Muscle of leg (tissue), 11 donors: ENCODE measurements around the gene SNAI1. TPM values are rescaled to one million over a fixed set of nuclear protein-coding genes. Genes with fewer than 3 reads are reported as not detected.

ENCODE experiments used
- DNase-seq: peaks from one replicate; pipeline ENCODE4 v3.0.0; 2013
- H3K27ac ChIP-seq: one replicate; pipeline ENCODE4 v1.5.1; 2013; ENCODE audit warnings: mild to moderate bottlenecking, low read length, control low read depth
- H3K27me3 ChIP-seq: one replicate; pipeline ENCODE4 v1.6.1; 2013; ENCODE audit warnings: low read length; ENCODE audit not compliant: control insufficient read depth, insufficient read depth
- H3K36me3 ChIP-seq: one replicate; pipeline ENCODE4 v1.6.1; 2013; ENCODE audit warnings: low read length; ENCODE audit not compliant: control insufficient read depth, insufficient read depth
- H3K4me1 ChIP-seq: one replicate; pipeline ENCODE4 v1.6.1; 2013; ENCODE audit warnings: low read length; ENCODE audit not compliant: control insufficient read depth, insufficient read depth
- H3K4me3 ChIP-seq: one replicate; pipeline ENCODE4 v1.5.1; 2013; ENCODE audit warnings: low read length, control low read depth
- H3K9me3 ChIP-seq: replicated peaks from 2 replicates; pipeline ENCODE4 v1.6.1; 2013; ENCODE audit warnings: low read depth, low read length; ENCODE audit not compliant: control insufficient read depth
- WGBS: methylation state at CpG from one replicate; pipeline ENCODE4 v1.1.5; 2013; ENCODE audit warnings: missing lambda C conversion rate; ENCODE audit not compliant: insufficient coverage; 5-methylcytosine and 5-hydroxymethylcytosine counted together
- polyA plus RNA-seq, 8 donors: library from polyadenylated mRNA; unstranded; fragments of 120-200 nt; gene quantifications; one replicate each; pipeline versions ENCODE4 v1.2.1 to v1.2.3, GENCODE V29; 2013; ENCODE audit warnings: inconsistent platforms in 1 of 8, low replicate concordance in 1 of 8; ENCODE audit not compliant: insufficient read length in 8 of 8, insufficient read depth in 1 of 8
- total RNA-seq: library from RNA; stranded (reverse); fragments of 120-200 nt; gene quantifications from one replicate; pipeline ENCODE4 v1.2.4, GENCODE V29; 2013

SNAI1 gene
- total and polyA plus RNA-seq, 9 donors: 3.8 to 14.4 (median 10.9) TPM

- H3K36me3 ChIP-seq: no peaks in the 10 kb centered on the region
- peaks cover 31% of the 10 kb centered on the region for H3K4me1 ChIP-seq
- no peak overlapping the region for H3K27ac ChIP-seq
- no CpG with 5 or more reads among the region's 3 CpGs for WGBS
- H3K27me3 ChIP-seq: peaks cover 2% of the 10 kb centered on the region
- no peak for DNase-seq
- H3K4me3 ChIP-seq: no peak overlapping the region
- no peaks in the 10 kb centered on the region for H3K9me3 ChIP-seq
These were observed 4.1 kb upstream of the SNAI1 start for GRCh38 chr20:49978685-49979029.

DNA sequence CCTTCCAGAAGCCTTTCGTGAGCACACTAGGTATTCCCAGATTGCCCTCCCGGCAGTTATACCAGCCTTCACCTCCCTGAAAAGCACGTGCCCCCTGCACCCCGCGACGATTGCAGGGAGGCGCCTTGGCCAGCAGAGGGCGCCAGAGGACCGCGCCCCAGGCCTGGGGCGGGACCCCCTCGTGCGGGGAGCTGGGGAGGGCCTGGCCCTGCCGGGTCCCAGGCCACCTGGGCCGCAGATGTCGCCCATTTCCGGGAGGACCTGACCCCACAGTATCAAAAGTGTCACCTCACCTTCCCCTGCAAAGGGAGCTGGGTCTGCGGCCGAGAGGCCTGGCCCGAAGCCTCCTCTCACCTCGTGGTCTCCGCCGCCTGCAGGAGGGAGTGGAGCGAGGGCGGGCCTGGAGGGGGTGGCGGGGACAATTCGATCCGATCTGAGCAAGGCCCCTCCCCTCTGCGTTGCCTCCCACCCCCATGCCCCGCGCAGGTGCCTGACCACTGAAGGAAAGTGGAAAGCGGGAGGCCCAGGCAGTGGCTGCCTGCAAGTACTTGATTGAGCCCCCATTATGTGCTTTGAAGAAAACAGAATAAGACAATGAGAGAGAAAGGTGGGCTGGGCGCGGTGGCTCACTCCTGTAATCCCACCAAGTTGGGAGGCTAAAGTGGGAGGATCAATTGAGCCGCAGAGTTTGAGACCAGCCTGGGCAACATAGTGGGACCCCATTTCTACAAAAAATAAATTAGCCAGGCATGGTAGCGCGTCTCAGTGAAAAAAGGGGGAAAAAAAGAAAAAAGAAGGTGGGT is 3.5 kb upstream of the SNAI1 start:
- H3K4me1 ChIP-seq: peaks cover 35% of the 10 kb centered on the region
- peak overlapping the region; percentile 32 for H3K4me3 ChIP-seq
- no peak overlapping the region for H3K27ac ChIP-seq
- H3K36me3 ChIP-seq: no peaks in the 10 kb centered on the region
- DNase-seq: peak; percentile 56
- H3K27me3 ChIP-seq: peaks cover 2% of the 10 kb centered on the region
- WGBS: 5% methylated on average over 17 of the region's 37 CpGs
- H3K9me3 ChIP-seq: no peaks in the 10 kb centered on the region

GRCh38 chr20:49980140-49981008 is 2.4 kb upstream of the SNAI1 start:
- peaks cover 4% of the 10 kb centered on the region for H3K36me3 ChIP-seq
- no peak overlapping the region for H3K4me3 ChIP-seq
- peaks cover 2% of the 10 kb centered on the region for H3K27me3 ChIP-seq
- WGBS: 70% methylated on average over 5 of the region's 11 CpGs
- no peak for DNase-seq
- H3K27ac ChIP-seq: no peak overlapping the region
- no peaks in the 10 kb centered on the region for H3K9me3 ChIP-seq
- H3K4me1 ChIP-seq: peaks cover 45% of the 10 kb centered on the region

DNA sequence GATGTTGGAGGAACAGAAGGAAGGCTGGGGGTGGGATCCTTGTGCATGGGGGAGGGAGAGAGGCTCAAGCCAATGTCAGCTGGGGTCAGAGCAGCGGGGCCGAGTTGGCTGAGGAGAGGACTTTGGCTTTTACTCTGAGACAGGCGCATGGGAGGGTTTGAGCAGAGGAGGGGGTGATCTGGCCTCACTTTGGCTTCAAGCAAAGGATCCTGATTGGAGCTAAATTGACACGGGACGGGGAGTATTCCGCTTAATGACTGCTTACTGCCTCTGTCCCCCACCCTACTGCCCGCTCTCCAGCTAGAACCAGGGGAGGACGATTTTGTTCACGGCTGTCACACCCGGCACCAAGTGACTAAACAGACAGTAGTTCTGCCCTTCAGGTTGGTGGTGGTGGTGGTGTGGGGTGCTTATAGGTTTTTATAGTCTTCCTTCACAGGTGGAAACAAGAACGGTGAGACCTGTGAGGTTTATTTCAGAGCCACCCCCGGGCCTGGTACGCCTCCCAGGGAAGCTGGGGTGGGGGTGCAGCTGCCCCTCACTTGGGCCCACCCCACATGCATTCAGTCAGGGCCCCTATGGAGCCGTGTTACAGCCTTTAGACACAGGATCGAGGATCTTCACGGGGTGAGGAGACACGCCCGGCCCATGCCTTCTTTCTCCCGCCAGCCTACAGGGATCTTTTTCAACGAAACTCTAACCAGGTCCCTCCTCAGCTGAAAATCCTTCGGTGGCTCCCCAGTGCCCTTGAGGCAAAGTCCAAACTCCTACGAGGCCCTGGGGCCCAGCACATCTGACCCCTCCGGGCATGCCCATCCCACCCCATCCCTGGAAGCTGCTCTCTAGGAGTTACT is 1.3 kb upstream of the SNAI1 start:
- H3K4me3 ChIP-seq: no peak overlapping the region
- no peak overlapping the region for H3K27ac ChIP-seq
- 59% methylated on average over 12 of the region's 23 CpGs for WGBS
- DNase-seq: no peak
- peaks cover 8% of the 10 kb centered on the region for H3K36me3 ChIP-seq
- no peaks in the 10 kb centered on the region for H3K9me3 ChIP-seq
- H3K27me3 ChIP-seq: peaks cover 2% of the 10 kb centered on the region
- peaks cover 56% of the 10 kb centered on the region for H3K4me1 ChIP-seq

GRCh38 chr20:49982072-49982345 is 771 bp upstream of the SNAI1 start:
- H3K4me1 ChIP-seq: peaks cover 62% of the 10 kb centered on the region
- H3K4me3 ChIP-seq: peak overlapping the region; percentile 16

GRCh38 chr20:49983123-49983847 is 505 bp downstream of the SNAI1 start:
- H3K4me1 ChIP-seq: peaks cover 74% of the 10 kb centered on the region
- H3K4me3 ChIP-seq: peak overlapping the region; percentile 87
- no peaks in the 10 kb centered on the region for H3K9me3 ChIP-seq
- DNase-seq: no peak
- H3K27me3 ChIP-seq: peaks cover 2% of the 10 kb centered on the region
- peak overlapping the region; percentile 47 for H3K27ac ChIP-seq
- WGBS: 12% methylated on average over 20 of the region's 24 CpGs
- peaks cover 18% of the 10 kb centered on the region for H3K36me3 ChIP-seq

More at GRCh38 chr20:49982072-49982345, 771 bp upstream of the SNAI1 start:
- H3K36me3 ChIP-seq: peaks cover 8% of the 10 kb centered on the region
- H3K27ac ChIP-seq: peak overlapping the region; percentile 4
- H3K9me3 ChIP-seq: no peaks in the 10 kb centered on the region
- H3K27me3 ChIP-seq: peaks cover 2% of the 10 kb centered on the region
- DNase-seq: no peak
- WGBS: 23% methylated on average over 12 of the region's 12 CpGs

- peaks cover 20% of the 10 kb centered on the region for H3K36me3 ChIP-seq
- WGBS: 38% methylated on average over 18 of the region's 18 CpGs
- H3K9me3 ChIP-seq: no peaks in the 10 kb centered on the region
- H3K4me3 ChIP-seq: peak overlapping the region; percentile 87
- H3K27ac ChIP-seq: peak overlapping the region; percentile 38
- DNase-seq: peak; percentile 70
- peaks cover 2% of the 10 kb centered on the region for H3K27me3 ChIP-seq
- H3K4me1 ChIP-seq: peaks cover 80% of the 10 kb centered on the region
These were observed 1.1 kb downstream of the SNAI1 start for GRCh38 chr20:49983848-49984408.

GRCh38 chr20:49984426-49985153 is 1.8 kb downstream of the SNAI1 start:
- Histone ChIP-seq H3K9me3 (no peaks in the 10 kb centered on the region), H3K27ac (no peak overlapping the region), H3K4me1 (peaks cover 83% of the 10 kb centered on the region), H3K27me3 (peaks cover 2% of the 10 kb centered on the region), H3K36me3 (peaks cover 20% of the 10 kb centered on the region), H3K4me3 (peak overlapping the region; percentile 87)
- DNase-seq: no peak
- 41% methylated on average over 7 of the region's 13 CpGs for whole genome bisulfite sequencing

DNA sequence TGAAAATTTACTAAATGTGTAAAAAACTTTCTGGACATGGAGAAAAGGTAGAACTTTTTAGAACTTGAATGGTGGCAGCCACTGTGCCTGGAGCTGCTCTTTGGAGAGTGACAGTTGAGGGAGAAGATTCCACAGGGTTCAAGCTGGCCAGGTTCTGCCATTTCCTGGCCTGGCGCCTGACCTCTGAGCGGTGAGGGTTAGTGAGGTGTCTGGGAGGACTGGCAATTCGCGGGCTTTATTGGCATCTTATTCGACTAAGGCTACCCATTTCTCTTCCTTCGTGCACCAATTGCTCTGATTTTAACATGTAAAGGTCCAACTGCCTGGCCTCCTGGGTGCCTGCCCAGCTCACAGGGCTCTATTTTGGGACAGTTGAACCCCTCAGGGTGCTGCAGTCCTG is 2.4 kb downstream of the SNAI1 start:
- Histone ChIP-seq H3K4me1 (peaks cover 88% of the 10 kb centered on the region), H3K36me3 (peaks cover 20% of the 10 kb centered on the region), H3K27me3 (peaks cover 2% of the 10 kb centered on the region), H3K27ac (no peak overlapping the region), H3K4me3 (peak overlapping the region; percentile 87), H3K9me3 (no peaks in the 10 kb centered on the region)
- WGBS: 28% methylated on average over 2 of the region's 6 CpGs
- DNase-seq: no peak
